Breast epithelium (tissue), 4 donors: Measurements from ENCODE around the gene MAN1C1. TPM values are rescaled to one million over a fixed set of nuclear protein-coding genes. Genes with fewer than 3 reads are reported as not detected.

ENCODE experiments used
- DNase-seq, 2 donors: peaks; one replicate each; pipeline ENCODE4 v3.0.0-alpha.2; 2019; ENCODE audit warnings: low spot score in 2 of 2
- H3K27ac ChIP-seq, 2 donors: fragments of 200-600 bp; sonication (generic) in 1 of 2; one replicate each; pipeline ENCODE4 v1.5.1; 2016 to 2019; ENCODE audit warnings: mild to moderate bottlenecking in 1 of 2
- H3K27me3 ChIP-seq, 2 donors: fragments of 200-600 bp; sonication (generic) in 1 of 2; one replicate each; pipeline versions ENCODE4 v1.5.1 to v1.6.0; 2017 to 2019; ENCODE audit warnings: control low read depth in 1 of 2, mild to moderate bottlenecking in 1 of 2
- H3K36me3 ChIP-seq: fragments of 200-600 bp; one replicate; pipeline ENCODE4 v1.5.1; 2019
- H3K4me1 ChIP-seq, 2 donors: fragments of 200-600 bp; sonication (generic); one replicate each; pipeline ENCODE4 v1.5.1; 2016 to 2019; ENCODE audit warnings: control low read depth in 1 of 2
- H3K4me3 ChIP-seq, 3 donors: fragments of 200-600 bp; sonication (generic); 1 replicate in 2 of 3; 2 replicates in 1 of 3; pipeline ENCODE4 v1.5.1; 2016 to 2019; ENCODE audit warnings: mild to moderate bottlenecking in 3 of 3, moderate library complexity in 2 of 3
- H3K9me3 ChIP-seq, 2 donors: fragments of 200-600 bp; sonication (generic) in 1 of 2; one replicate each; pipeline ENCODE4 v1.5.1; 2016 to 2019; ENCODE audit warnings: control low read depth in 1 of 2
- POLR2A ChIP-seq: fragments of 450-650 bp; IDR thresholded peaks from one replicate; pipeline ENCODE4 v1.6.1; 2016; ENCODE audit warnings: antibody characterized with exemption, mild to moderate bottlenecking, moderate library complexity
- POLR2AphosphoS5 ChIP-seq, 3 donors: sonication (generic); formaldehyde crosslinking; IDR thresholded peaks; one replicate each; pipeline ENCODE4 v1.6.1; 2017; ENCODE audit warnings: antibody characterized with exemption in 3 of 3
- intact Hi-C: fragments of 100-400 bp; cut with DNase I; formaldehyde crosslinking; loops from one replicate; pipeline ENCODE4 v1.15.1; 2023; ENCODE audit warnings: low total_unique reads
- total RNA-seq, 3 donors: library from RNA; depleted of rRNA; stranded (reverse); fragments of >200 nt; gene quantifications; one replicate each; pipeline ENCODE4 v1.1.0, GENCODE V29; 2016
- TF ChIP-seq, protein P1 (sequence below), 3 donors: fragments of 450-650 bp; IDR thresholded peaks; one replicate each; pipeline ENCODE4 v1.5.1; 2016 to 2017; ENCODE audit warnings: antibody characterized with exemption in 3 of 3, mild to moderate bottlenecking in 3 of 3, moderate library complexity in 3 of 3

Gene MAN1C1
- total RNA-seq, 3 donors from 2014 or later: 6.7 to 13.8 (median 6.9) TPM

DNA sequence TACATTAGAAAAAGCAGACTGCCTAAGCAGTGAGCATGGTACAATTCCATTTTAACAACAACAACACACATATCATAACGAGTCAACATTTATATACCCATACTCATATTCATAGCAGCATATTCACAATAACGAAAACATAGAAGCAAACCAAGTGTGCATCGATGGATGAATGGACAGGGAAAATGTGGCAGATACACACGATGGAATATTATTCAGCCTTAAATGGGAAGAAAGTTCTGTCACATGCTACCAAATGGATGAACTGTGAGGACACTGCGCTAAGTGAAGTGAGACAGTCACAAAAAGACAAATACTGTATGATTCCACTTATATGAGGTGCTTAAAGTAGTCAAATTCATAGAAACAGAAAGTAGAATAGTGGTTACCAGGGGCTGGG lies 9.5 kb upstream of the MAN1C1 start:
- intact Hi-C loops: no loop called here
- H3K4me1 ChIP-seq: no peaks in the 10 kb centered on the region
- no peak overlapping the region for H3K27ac ChIP-seq
- no peaks in the 10 kb centered on the region for H3K27me3 ChIP-seq
- no peak overlapping the region for H3K4me3 ChIP-seq
- DNase-seq: no peak
- TF ChIP-seq POLR2AphosphoS5 (IDR thresholded peaks at IDR 0.05) (no peak), POLR2A (no peak)
- TF ChIP-seq, protein P1, sequence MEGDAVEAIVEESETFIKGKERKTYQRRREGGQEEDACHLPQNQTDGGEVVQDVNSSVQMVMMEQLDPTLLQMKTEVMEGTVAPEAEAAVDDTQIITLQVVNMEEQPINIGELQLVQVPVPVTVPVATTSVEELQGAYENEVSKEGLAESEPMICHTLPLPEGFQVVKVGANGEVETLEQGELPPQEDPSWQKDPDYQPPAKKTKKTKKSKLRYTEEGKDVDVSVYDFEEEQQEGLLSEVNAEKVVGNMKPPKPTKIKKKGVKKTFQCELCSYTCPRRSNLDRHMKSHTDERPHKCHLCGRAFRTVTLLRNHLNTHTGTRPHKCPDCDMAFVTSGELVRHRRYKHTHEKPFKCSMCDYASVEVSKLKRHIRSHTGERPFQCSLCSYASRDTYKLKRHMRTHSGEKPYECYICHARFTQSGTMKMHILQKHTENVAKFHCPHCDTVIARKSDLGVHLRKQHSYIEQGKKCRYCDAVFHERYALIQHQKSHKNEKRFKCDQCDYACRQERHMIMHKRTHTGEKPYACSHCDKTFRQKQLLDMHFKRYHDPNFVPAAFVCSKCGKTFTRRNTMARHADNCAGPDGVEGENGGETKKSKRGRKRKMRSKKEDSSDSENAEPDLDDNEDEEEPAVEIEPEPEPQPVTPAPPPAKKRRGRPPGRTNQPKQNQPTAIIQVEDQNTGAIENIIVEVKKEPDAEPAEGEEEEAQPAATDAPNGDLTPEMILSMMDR (IDR thresholded peaks at IDR 0.05): no peak
- H3K9me3 ChIP-seq: no peaks in the 10 kb centered on the region
- no peaks in the 10 kb centered on the region for H3K36me3 ChIP-seq

DNA sequence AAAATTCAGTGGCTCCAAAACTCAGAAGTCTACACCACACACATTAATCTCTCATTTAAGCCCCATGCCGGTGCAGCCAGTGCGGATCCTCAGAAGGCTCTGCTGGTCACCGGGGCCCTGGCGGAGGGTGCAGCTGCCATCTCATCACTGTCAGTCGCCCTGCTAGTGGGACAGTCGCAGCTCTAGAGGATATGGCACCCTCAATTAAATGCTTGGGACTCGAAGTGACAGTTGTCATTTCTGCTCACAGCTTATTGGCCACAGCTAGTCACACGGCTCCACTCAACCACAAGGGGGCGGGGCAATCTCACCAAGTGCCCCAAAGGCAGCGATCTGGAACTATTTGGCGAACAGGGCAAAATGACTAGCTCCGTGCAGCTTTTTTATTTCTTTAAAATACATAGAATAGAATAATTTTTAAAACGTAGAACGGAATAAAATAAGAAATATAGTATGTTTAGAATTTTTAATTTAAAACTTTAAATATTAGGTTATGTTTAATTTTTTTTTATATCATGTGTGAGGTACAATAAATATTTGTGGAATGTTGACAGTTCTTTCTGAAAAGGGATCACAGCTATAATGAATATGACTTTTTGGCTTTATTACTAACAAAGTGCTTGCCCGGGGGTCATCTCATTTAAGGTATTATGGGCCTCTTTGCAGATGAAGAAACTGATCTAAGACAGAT lies 8.0 kb upstream of the MAN1C1 start:
- DNase-seq: peak; percentile 77 to 82
- no peaks in the 10 kb centered on the region for H3K36me3 ChIP-seq
- no peaks in the 10 kb centered on the region for H3K9me3 ChIP-seq
- TF ChIP-seq, protein P1 (IDR thresholded peaks at IDR 0.05): peak; percentile 53 to 76 (median 69)
- no peak for TF ChIP-seq POLR2A
- peak in 2 of 3 donors; percentile 12 to 38 for TF ChIP-seq POLR2AphosphoS5 (IDR thresholded peaks at IDR 0.05)
- H3K27me3 ChIP-seq: no peaks in the 10 kb centered on the region
- H3K27ac ChIP-seq: no peak overlapping the region
- no peak overlapping the region for H3K4me3 ChIP-seq
- intact Hi-C loops: no loop called here
- no peaks in the 10 kb centered on the region for H3K4me1 ChIP-seq

DNA sequence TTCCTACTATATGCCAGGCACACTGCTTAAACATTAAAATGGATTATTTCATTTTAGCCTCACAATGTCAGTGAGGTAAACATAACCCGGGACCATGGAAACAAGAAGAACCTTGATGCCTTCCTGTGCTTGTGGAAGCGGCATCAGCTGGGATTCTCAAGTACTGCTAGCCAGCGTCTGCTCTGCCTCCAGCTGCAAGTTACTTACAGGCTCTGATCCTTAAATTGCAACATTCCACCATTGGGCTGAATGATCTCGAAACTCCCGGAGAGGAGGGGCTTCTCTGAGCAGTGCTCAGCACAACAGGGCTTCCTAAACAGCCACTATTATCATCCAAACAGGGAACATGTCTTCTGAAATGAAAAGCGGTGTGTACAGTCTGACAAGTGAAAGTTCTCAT lies 6.7 kb upstream of the MAN1C1 start:
- no peak for DNase-seq
- H3K27me3 ChIP-seq: no peaks in the 10 kb centered on the region
- H3K4me3 ChIP-seq: no peak overlapping the region
- H3K27ac ChIP-seq: no peak overlapping the region
- H3K4me1 ChIP-seq: no peaks in the 10 kb centered on the region
- no peaks in the 10 kb centered on the region for H3K9me3 ChIP-seq
- intact Hi-C loops: loop anchor here (10.0 kb wide), 1 partner anchor 195 kb away; the partner anchor contains the start of gene SELENON
- H3K36me3 ChIP-seq: no peaks in the 10 kb centered on the region
- no peak for TF ChIP-seq POLR2AphosphoS5 (IDR thresholded peaks at IDR 0.05)
- no peak for TF ChIP-seq POLR2A
- TF ChIP-seq, protein P1 (IDR thresholded peaks at IDR 0.05): no peak

DNA sequence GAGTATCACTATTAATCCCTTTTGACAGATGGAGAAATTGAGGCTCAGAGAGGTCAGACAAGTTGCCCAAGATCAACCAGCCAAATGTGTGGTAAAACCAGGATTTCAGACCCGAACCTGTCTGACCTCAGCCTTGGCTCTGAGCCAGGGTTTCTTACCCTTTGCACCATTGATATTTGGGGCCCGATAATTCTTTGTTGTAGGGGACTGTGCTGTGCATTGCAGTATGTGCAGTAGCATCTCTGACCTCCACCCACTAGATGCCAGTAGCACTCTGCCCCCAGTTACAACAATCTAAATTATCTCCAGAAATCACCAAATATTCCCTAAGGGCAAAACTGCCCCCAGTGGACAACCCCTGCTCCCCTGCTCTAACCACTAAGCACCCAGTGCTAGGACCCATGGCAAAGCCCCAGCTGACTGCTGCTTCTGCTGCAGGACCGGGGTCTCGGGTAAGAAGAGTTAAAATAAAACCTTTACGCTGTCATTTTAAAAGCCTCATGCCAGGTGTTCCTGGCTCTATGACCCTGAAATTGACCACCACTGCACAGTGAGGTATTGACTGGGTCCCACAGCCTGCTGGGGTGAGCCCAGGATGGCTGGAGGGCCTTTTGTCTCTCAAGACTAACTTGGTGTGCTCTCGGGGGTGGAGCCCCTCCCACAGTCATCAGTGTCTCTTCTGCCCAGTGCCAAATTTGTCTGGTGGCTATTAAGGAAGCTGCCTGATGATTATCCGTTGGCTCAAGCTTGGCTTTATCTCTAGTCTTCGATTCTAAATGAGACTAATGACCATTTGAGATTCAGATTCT lies 5.6 kb upstream of the MAN1C1 start:
- Histone ChIP-seq H3K27ac (no peak overlapping the region), H3K36me3 (no peaks in the 10 kb centered on the region), H3K27me3 (no peaks in the 10 kb centered on the region), H3K4me1 (no peaks in the 10 kb centered on the region), H3K9me3 (no peaks in the 10 kb centered on the region), H3K4me3 (no peak overlapping the region)
- TF ChIP-seq, protein P1 (IDR thresholded peaks at IDR 0.05): no peak
- intact Hi-C loops: loop anchor here (10.0 kb wide), 1 partner anchor 194 kb away; the partner anchor contains the start of gene SELENON
- no peak for DNase-seq

DNA sequence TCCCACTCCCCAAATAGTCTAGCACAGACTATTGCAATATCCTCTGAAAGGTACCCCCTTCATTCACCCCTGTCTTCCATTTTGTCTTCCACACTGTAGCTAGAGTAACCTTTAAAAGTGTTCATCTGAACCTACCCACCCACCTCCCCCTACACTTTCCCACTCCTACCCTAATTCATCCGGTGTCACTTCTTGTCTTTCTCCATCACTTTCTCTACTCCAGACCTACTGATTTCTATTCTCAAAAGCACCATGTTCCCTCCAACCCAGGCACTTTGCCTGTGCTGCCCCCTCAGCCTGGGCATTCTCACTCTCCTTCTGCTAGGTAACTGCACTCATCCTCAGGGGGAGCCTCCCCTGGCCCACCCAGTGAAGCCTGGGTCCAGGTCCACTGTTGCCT lies 4.7 kb upstream of the MAN1C1 start:
- no peak overlapping the region for H3K4me3 ChIP-seq
- H3K9me3 ChIP-seq: no peaks in the 10 kb centered on the region
- H3K4me1 ChIP-seq: no peaks in the 10 kb centered on the region
- no peaks in the 10 kb centered on the region for H3K36me3 ChIP-seq
- no peak overlapping the region for H3K27ac ChIP-seq
- H3K27me3 ChIP-seq: no peaks in the 10 kb centered on the region
- no peak for TF ChIP-seq POLR2AphosphoS5 (IDR thresholded peaks at IDR 0.05)
- TF ChIP-seq, protein P1 (IDR thresholded peaks at IDR 0.05): no peak
- no peak for TF ChIP-seq POLR2A
- DNase-seq: no peak
- intact Hi-C loops: loop anchor here (10.0 kb wide), 1 partner anchor 193 kb away; the partner anchor contains the start of gene SELENON
